ENCODE results near the gene USP25.

GRCh38 chr21:15852146-15852545 is 122.4 kb downstream of the USP25 start:
- TF ChIP-seq CTCF (IDR thresholded peaks at IDR 0.05 in 8 of 11, conservative IDR thresholded peaks at IDR 0.05 in 3 of 11) (no peak), POLR2A (IDR thresholded peaks at IDR 0.05) (no peak)
